ENCODE data around the gene RHOBTB1.

DNA sequence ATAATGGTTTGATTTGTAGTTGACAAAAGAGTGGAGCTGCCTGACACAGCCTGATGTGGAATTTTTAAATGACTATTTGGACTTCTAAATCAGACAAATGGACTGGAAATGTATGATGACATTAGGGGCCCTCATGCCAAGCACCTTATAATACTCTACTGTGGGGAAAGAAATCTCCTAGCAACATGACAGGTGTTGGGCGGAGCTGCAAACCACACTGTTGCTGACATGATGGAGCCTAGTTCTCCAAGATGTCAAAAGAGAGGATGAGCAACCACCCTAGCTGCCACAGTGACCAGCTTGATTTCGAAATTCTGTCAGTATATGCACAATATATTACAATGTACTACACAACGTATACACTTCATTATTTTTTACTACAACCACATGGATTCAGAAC, 65.8 kb downstream of the RHOBTB1 start:
- TF ChIP-seq CTCF (IDR thresholded peaks at IDR 0.05) (no peak), POLR2A (IDR thresholded peaks at IDR 0.05) (no peak)
